Stimulated activated CD8-positive, alpha-beta memory T cell treated with anti-CD3 and anti-CD28 coated beads, Interleukin-12 subunit alpha, Interleukin-12 subunit beta, amount 100 ng/mL, for 1 hour (primary cell): ENCODE data around the gene ARG2.

Experiments
- DNase-seq: peaks from one replicate; pipeline ENCODE4 v3.0.0-alpha.2; 2020; ENCODE audit warnings: low read depth

Gene ARG2

GRCh38 chr14:67619446-67620216, at the start of gene ARG2:
ARG2 (plus strand) TSS chr14:67619920; CDS start chr14:67619978, 58 bp downstream.
- DNase-seq: peak; percentile 95

GRCh38 chr14:67570453-67570852, 49.3 kb upstream of the ARG2 start:
- DNase-seq: no peak

GRCh38 chr14:67571275-67571990, 48.3 kb upstream of the ARG2 start:
- DNase-seq: peak; percentile 41

- no peak for DNase-seq
These were observed 47.8 kb upstream of the ARG2 start for GRCh38 chr14:67571991-67572323.

- no peak for DNase-seq
These were observed 47.1 kb upstream of the ARG2 start for GRCh38 chr14:67572608-67573007.

GRCh38 chr14:67573228-67574010, 46.3 kb upstream of the ARG2 start:
- no peak for DNase-seq

GRCh38 chr14:67574156-67574555, 45.6 kb upstream of the ARG2 start:
- no peak for DNase-seq

- DNase-seq: no peak
These were observed 44.9 kb upstream of the ARG2 start for GRCh38 chr14:67574806-67575205.

- no peak for DNase-seq
These were observed 44.0 kb upstream of the ARG2 start for GRCh38 chr14:67575684-67576083.

GRCh38 chr14:67576216-67576955, 43.3 kb upstream of the ARG2 start:
- DNase-seq: no peak

- no peak for DNase-seq
These were observed 42.4 kb upstream of the ARG2 start for GRCh38 chr14:67577181-67577808.

GRCh38 chr14:67577909-67578749, 41.6 kb upstream of the ARG2 start:
- DNase-seq: no peak

- no peak for DNase-seq
These were observed 40.7 kb upstream of the ARG2 start for GRCh38 chr14:67579040-67579439.

- no peak for DNase-seq
These were observed 40.1 kb upstream of the ARG2 start for GRCh38 chr14:67579636-67580035.

GRCh38 chr14:67580336-67581171, 39.2 kb upstream of the ARG2 start:
- no peak for DNase-seq

- no peak for DNase-seq
These were observed 38.1 kb upstream of the ARG2 start for GRCh38 chr14:67581643-67582042.

- no peak for DNase-seq
These were observed 37.7 kb upstream of the ARG2 start for GRCh38 chr14:67582061-67582460.

GRCh38 chr14:67583711-67584644, 35.7 kb upstream of the ARG2 start:
- DNase-seq: no peak

GRCh38 chr14:67584978-67585377, 34.7 kb upstream of the ARG2 start:
- no peak for DNase-seq
